BLaER1 treated with 17β-estradiol and CSF1 and Interleukin-3, amounts not matched to agents 10 nM and 100 nM (cell line): Measurements from ENCODE around the gene PPP1R12C.
A peak's percentile ranks its signal among the peaks of the same experiment; 100 is the strongest.

ENCODE experiments used
- H3K27ac ChIP-seq, 11 experiments: shearing (Covaris generic); formaldehyde crosslinking; 2 replicates each; pipeline ENCODE4 v1.8.1; 2022
- H3K27me3 ChIP-seq, 11 experiments: shearing (Covaris generic); formaldehyde crosslinking; 2 replicates each; pipeline ENCODE4 v1.8.1; 2022
- H3K36me3 ChIP-seq, 11 experiments: shearing (Covaris generic); formaldehyde crosslinking; 2 replicates each; pipeline ENCODE4 v1.8.1; 2022
- H3K4me1 ChIP-seq, 10 experiments: shearing (Covaris generic); formaldehyde crosslinking; 2 replicates each; pipeline ENCODE4 v1.8.1; 2022
- H3K4me2 ChIP-seq, 11 experiments: shearing (Covaris generic); formaldehyde crosslinking; 2 replicates each; pipeline ENCODE4 v1.8.1; 2022
- H3K4me3 ChIP-seq, 10 experiments: shearing (Covaris generic); formaldehyde crosslinking; 2 replicates each; pipeline ENCODE4 v1.8.1; 2022
- H3K9ac ChIP-seq, 11 experiments: shearing (Covaris generic); formaldehyde crosslinking; 2 replicates each; pipeline ENCODE4 v1.8.1; 2022
- H3K9me3 ChIP-seq, 11 experiments: shearing (Covaris generic); formaldehyde crosslinking; replicated peaks in 1 of 11; 2 replicates each; pipeline ENCODE4 v1.8.1; 2022
- H4K20me1 ChIP-seq, 11 experiments: shearing (Covaris generic); formaldehyde crosslinking; 2 replicates each; pipeline ENCODE4 v1.8.1; 2022
- Cebpa-rat ChIP-seq, 11 experiments: shearing (Covaris generic); IDR thresholded peaks; 2 replicates each; pipeline ENCODE4 v1.8.1; 2022

Gene PPP1R12C

DNA sequence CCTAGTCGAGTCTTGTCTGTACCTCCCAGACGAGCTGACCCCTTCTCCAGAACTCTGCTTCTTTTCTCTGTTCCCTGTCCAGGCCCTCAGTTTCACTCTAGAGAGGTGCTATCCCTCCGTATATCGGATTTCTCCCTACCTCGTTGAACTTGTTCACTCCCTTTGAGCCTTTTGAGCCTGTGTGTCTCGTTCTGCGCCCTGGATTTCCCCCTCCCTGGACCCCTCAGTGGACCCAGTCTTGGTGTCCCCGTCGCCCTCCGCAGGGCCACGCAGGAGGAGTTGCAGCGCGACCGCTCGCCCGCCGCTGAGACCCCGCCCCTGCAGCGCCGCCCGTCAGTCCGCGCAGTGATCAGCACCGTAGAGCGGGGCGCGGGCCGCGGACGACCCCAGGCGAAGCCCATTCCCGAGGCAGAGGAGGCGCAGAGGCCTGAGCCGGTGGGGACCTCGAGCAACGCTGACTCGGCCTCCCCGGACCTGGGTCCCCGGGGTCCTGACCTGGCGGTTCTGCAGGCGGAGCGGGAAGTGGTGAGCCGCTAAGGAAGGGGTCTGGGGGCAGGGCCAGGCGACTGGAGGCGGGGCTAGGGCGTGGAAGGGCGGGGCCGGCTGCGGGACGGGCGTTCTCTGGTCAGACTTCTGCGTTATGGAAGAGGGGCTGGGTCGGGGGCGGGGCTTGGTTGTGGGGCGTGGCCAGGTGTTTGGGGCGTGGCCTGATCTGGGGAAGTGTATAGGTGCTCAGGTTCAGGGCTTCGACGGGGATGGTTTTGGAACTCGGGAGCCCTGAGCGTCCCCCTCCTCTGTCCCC, 36.3 kb downstream of the PPP1R12C start:
- peaks cover 28 to 46% (median 43%) of the 10 kb centered on the region in 11 experiments for H3K27me3 ChIP-seq

DNA sequence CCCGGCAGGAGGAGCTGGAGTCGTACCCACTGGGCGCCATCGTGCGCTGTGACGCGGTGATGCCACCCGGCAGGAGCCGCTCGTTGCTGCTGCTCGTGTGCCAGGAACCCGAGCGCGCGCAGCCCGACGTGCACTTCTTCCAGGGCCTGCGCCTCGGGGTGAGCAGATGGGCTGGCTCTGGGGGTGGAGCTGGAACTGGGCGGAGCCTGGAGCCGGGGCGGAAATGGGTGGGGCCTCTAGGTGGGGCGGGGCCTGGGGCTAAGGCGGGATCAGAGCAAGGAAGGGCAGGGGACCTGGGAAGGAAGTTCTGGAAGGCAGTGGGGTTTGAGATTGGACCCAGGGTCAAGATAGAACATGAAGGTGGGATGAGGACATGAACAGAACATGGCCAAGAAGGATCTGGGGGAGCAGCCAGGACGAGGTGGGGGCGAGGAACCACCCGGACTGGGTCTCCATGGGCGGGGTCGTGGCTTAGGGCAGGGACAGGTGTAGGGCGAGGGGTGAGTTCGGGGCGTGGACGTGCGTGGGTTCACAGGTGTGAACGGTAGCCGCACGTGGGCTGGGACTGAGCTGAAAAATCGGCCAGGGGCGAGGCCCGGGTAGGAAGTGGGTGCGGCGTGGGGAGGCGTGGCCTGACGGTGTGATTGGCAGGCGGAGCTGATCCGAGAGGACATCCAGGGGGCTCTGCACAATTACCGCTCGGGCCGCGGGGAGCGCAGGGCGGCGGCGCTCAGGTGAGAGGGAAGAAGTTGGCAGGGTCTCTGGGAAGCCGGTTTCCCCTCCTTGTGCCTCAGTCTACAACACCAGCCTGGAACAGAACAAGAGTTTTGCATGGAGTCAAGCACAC, 37.1 kb downstream of the PPP1R12C start:
- Histone ChIP-seq H3K36me3 (no peaks in the 10 kb centered on the region), H3K27ac (peak overlapping the region in 10 of 11 experiments; percentile 50 to 88 (median 80); a peak in 20 of 22 replicates), H4K20me1 (peaks cover 0 to 22% (median 10%) of the 10 kb centered on the region in 11 experiments; a peak in 13 of 22 replicates), H3K4me1 (peaks cover 10 to 38% (median 29%) of the 10 kb centered on the region in 10 experiments), H3K4me3 (peak overlapping the region; percentile 61 to 80 (median 67)), H3K4me2 (peak overlapping the region; percentile 92 to 100 (median 96)), H3K9me3 (peaks cover 0 to 11% (median 0%) of the 10 kb centered on the region in 11 experiments; a peak in 11 of 22 replicates), H3K9ac (peak overlapping the region; percentile 59 to 79 (median 74); a peak in 21 of 22 replicates), H3K27me3 (peaks cover 20 to 38% (median 34%) of the 10 kb centered on the region in 11 experiments)
- TF ChIP-seq Cebpa-rat (IDR thresholded peaks at IDR 0.05): no peak

More for the DNA sequence above, 36.3 kb downstream of the PPP1R12C start:
- H4K20me1 ChIP-seq: peaks cover 6 to 30% (median 18%) of the 10 kb centered on the region in 11 experiments; a peak in 20 of 22 replicates
- peaks cover 4 to 30% (median 29%) of the 10 kb centered on the region in 10 experiments; a peak in 19 of 20 replicates for H3K4me1 ChIP-seq
- H3K9me3 ChIP-seq: peaks cover 0 to 11% (median 0%) of the 10 kb centered on the region in 11 experiments; a peak in 11 of 22 replicates
- H3K27ac ChIP-seq: peak overlapping the region in 10 of 11 experiments; percentile 36 to 88 (median 80); a peak in 19 of 22 replicates
- H3K4me2 ChIP-seq: peak overlapping the region; percentile 92 to 100 (median 96)
- peak overlapping the region; percentile 61 to 80 (median 67) for H3K4me3 ChIP-seq
- H3K9ac ChIP-seq: peak overlapping the region; percentile 59 to 79 (median 74)
- H3K36me3 ChIP-seq: no peaks in the 10 kb centered on the region
- no peak for TF ChIP-seq Cebpa-rat (IDR thresholded peaks at IDR 0.05)

DNA sequence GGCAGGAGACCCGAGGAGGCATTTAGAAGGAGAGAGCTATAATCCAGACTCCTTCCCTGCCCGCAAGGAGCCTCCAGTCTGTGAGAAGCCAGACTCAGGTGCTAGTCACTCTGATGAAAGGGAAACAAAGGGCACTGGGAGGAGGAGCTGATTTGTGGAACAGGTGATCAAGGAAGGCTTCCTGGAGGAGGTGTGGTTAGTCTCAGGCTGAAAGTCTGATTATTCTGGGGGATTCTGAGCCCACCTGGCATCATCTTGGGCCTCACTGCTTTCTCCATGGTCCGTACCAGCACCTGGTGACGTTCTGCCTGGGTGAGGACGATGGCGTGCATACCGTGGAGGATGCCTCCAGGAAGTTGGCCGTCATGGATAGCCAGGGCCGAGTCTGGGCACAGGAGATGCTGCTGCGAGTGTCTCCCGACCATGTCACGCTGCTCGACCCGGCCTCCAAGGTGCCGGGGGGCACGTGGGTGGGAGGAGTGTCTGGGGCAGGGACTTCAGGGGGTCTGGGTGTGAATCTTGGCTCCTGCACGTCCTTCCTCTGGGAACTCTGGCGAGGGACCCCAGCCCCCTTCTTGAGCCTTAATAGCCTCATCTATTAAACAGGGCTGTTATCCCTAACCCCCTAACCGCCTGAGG, 37.9 kb downstream of the PPP1R12C start:
- H3K4me2 ChIP-seq: peak overlapping the region; percentile 92 to 100 (median 96)
- H3K36me3 ChIP-seq: no peaks in the 10 kb centered on the region
- peaks cover 18 to 29% (median 26%) of the 10 kb centered on the region in 11 experiments for H3K27me3 ChIP-seq
- no peak for TF ChIP-seq Cebpa-rat (IDR thresholded peaks at IDR 0.05)
- H3K4me3 ChIP-seq: peak overlapping the region in 4 of 10 experiments; percentile 2 to 80 (median 49); a peak in 9 of 20 replicates
- H3K4me1 ChIP-seq: peaks cover 17 to 45% (median 34%) of the 10 kb centered on the region in 10 experiments
- H3K27ac ChIP-seq: peak overlapping the region in 4 of 11 experiments; percentile 27 to 88 (median 85); a peak in 4 of 22 replicates
- H3K9ac ChIP-seq: peak overlapping the region in 7 of 11 experiments; percentile 16 to 74 (median 54); a peak in 8 of 22 replicates
- H4K20me1 ChIP-seq: peaks cover 0 to 14% (median 4%) of the 10 kb centered on the region in 11 experiments; a peak in 10 of 22 replicates
- H3K9me3 ChIP-seq: peaks cover 0 to 11% (median 0%) of the 10 kb centered on the region in 11 experiments; a peak in 11 of 22 replicates

DNA sequence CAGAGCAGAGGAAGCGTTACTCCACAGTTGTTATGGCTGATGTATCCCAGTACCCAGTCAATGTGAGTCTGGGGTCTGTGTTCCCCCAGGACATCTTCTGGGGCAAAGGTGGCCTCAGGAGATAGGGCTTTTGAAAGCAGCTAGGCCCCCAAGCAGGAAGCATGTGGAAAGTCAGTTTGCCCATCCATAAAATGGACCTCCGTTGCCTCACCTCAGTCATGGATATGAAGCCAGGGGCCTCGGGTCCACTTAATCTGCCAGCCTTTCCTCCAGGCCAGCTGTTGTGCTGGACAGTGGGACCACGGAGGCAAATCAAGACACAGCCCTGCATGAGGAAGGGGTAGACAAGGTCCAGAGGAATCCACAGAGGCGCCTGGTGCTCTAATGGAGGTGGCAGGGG, 38.4 kb downstream of the PPP1R12C start:
- H3K27me3 ChIP-seq: peaks cover 15 to 25% (median 21%) of the 10 kb centered on the region in 11 experiments
- TF ChIP-seq Cebpa-rat (IDR thresholded peaks at IDR 0.05): no peak
- no peak overlapping the region for H3K4me2 ChIP-seq
- H3K27ac ChIP-seq: no peak overlapping the region
- no peaks in the 10 kb centered on the region for H3K36me3 ChIP-seq
- H3K4me3 ChIP-seq: no peak overlapping the region
- H3K9ac ChIP-seq: no peak overlapping the region
- H4K20me1 ChIP-seq: peaks cover 0 to 9% (median 0%) of the 10 kb centered on the region in 11 experiments; a peak in 8 of 22 replicates
- peaks cover 17 to 45% (median 34%) of the 10 kb centered on the region in 10 experiments for H3K4me1 ChIP-seq
- peaks cover 0 to 11% (median 0%) of the 10 kb centered on the region in 11 experiments; a peak in 12 of 22 replicates for H3K9me3 ChIP-seq

DNA sequence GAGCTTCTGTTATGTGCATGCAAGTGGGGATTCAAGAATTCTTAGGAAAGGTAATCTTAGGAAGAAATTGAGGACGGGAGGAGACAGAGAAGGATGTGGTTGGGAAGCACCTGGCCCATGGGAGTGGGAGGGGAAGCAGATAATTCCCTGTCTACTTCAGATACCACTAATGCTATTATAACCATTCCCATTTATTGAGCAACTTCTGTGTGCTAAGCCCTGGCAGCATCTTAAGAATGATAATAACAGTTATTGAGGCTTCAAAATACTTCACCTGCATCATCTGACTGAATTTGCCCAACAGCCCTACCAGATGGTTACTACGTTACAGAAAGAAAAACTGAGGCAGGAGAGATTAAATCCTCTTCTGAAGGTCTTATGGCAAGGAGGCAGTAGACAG, 40.3 kb downstream of the PPP1R12C start:
- H3K4me1 ChIP-seq: peaks cover 17 to 42% (median 31%) of the 10 kb centered on the region in 10 experiments
- H3K27ac ChIP-seq: no peak overlapping the region
- H3K9ac ChIP-seq: no peak overlapping the region
- H3K4me3 ChIP-seq: no peak overlapping the region
- H3K27me3 ChIP-seq: peaks cover 6 to 8% (median 7%) of the 10 kb centered on the region in 11 experiments
- peaks cover 0 to 18% (median 5%) of the 10 kb centered on the region in 11 experiments; a peak in 12 of 22 replicates for H3K9me3 ChIP-seq
- TF ChIP-seq Cebpa-rat (IDR thresholded peaks at IDR 0.05): no peak
- H4K20me1 ChIP-seq: no peaks in the 10 kb centered on the region; a peak in 1 of 22 replicates
- H3K36me3 ChIP-seq: no peaks in the 10 kb centered on the region
- H3K4me2 ChIP-seq: 0 out of 22 replicates have a peak overlapping the region, but pooled peaks of 1 of the 11 experiments have one; percentile 2

DNA sequence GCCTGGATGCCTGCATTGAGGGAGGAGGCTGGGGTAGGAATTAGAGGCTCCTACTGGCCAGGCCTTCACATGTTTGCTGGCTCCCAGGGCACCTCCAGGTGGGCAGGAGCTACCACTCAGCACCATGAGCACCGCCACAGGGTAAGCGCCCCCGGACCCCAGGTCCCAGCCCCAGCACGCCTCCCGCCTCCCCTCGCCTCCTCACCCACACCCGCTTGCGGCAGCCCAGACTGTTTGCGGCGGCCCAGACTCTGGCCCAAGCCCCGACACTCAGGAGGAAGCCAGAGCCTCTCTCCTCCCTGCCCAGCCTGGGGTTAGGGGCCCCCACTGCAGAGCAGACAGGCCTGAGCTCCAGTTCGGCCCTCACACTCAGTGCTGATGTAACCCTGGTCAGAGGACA, 41.1 kb downstream of the PPP1R12C start:
- Histone ChIP-seq H3K9ac (no peak overlapping the region), H4K20me1 (no peaks in the 10 kb centered on the region), H3K4me1 (peaks cover 17 to 44% (median 30%) of the 10 kb centered on the region in 10 experiments), H3K4me3 (no peak overlapping the region), H3K9me3 (peaks cover 0 to 12% (median 0%) of the 10 kb centered on the region in 11 experiments; a peak in 5 of 22 replicates), H3K4me2 (0 out of 22 replicates have a peak overlapping the region, but pooled peaks of 1 of the 11 experiments have one; percentile 6), H3K27ac (no peak overlapping the region), H3K27me3 (peaks cover 0 to 9% (median 6%) of the 10 kb centered on the region in 11 experiments; a peak in 14 of 22 replicates), H3K36me3 (no peaks in the 10 kb centered on the region)
- TF ChIP-seq Cebpa-rat (IDR thresholded peaks at IDR 0.05): no peak

DNA sequence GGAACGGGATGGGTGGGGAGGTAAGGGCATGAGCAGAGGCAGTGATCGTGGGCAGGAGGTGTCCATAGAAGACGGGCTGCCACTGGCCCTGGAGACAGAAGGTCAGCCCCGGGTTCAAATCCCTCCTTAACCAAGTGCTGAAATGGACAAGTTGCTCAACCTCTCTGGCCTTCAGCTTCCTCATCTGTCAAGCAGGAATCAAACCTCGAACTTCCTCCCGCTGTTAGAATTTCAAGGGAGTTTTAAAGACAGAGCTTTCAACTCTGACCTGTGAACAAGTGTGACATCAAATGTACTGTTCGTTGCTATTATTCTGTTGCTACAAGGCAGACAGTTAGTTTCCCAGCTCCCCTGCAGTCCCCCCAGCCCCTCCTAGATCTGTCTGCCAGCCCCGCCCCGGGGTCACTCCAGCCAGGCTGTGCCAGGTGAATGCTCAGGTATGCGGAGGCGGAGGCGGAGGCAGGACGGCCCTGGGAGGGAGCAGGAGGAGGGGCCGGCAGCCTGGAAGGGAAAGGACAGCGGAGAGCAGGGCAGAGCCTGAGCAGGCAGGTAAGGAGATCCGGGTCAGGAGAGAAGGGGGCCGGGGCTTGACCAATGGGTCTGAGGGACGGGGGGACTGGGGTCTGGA, 42.0 kb downstream of the PPP1R12C start, which contains the start of gene EPS8L1:
Gene EPS8L1 (plus strand): TSS at position 499 of the 628 bp plus-strand sequence. CDS start 576 bp downstream, outside the sequence.
- no peak within 1 kb of the TSS for H3K4me3 ChIP-seq
- peak within 1 kb of the TSS in 1 of 11 experiments; percentile 27; a peak in 1 of 22 replicates for H3K27ac ChIP-seq
- peaks cover 2 to 17% (median 15%) of the 10 kb centered on the region in 11 experiments for H3K27me3 ChIP-seq
- H4K20me1 ChIP-seq: no peaks in the 10 kb centered on the region
- peaks cover 0 to 12% (median 0%) of the 10 kb centered on the region in 11 experiments; a peak in 5 of 22 replicates for H3K9me3 ChIP-seq
- H3K4me2 ChIP-seq: peak within 1 kb of the TSS in 10 of 11 experiments; percentile 2 to 81 (median 54); a peak in 14 of 22 replicates
- TF ChIP-seq Cebpa-rat (IDR thresholded peaks at IDR 0.05): 0 out of 22 replicates have a peak, but pooled peaks of 1 of the 11 experiments have one; percentile 24
- no peaks in the 10 kb centered on the region for H3K36me3 ChIP-seq
- peaks cover 15 to 46% (median 31%) of the 10 kb centered on the region in 10 experiments for H3K4me1 ChIP-seq
- peak within 1 kb of the TSS in 2 of 11 experiments; percentile 10 to 11; a peak in 1 of 22 replicates for H3K9ac ChIP-seq
